ENCODE data around the gene OSM. TPM values are rescaled to one million over a fixed set of nuclear protein-coding genes. Genes with fewer than 3 reads are reported as not detected.

OSM gene
- total RNA-seq, 1 donor from 2014 or later = not detected

DNA sequence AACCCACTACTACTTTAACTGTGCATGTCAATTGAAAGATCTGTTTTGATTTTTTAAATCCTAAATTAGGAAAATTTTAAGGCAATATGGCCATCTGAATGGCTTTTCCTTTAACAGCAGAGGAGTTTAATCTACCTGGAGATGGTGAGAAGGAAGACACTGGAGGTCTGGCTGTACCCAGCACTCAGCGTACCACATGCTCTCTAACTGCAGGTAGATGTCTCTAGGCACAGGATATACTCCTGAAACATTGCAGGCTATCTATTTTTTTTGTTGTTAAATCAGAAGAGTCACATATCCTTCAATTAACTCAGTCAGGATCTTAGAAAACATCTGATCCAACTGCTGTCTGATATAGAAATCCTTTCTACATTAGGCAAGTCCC lies 40.0 kb upstream of the OSM start:
- TF ChIP-seq, protein P1, sequence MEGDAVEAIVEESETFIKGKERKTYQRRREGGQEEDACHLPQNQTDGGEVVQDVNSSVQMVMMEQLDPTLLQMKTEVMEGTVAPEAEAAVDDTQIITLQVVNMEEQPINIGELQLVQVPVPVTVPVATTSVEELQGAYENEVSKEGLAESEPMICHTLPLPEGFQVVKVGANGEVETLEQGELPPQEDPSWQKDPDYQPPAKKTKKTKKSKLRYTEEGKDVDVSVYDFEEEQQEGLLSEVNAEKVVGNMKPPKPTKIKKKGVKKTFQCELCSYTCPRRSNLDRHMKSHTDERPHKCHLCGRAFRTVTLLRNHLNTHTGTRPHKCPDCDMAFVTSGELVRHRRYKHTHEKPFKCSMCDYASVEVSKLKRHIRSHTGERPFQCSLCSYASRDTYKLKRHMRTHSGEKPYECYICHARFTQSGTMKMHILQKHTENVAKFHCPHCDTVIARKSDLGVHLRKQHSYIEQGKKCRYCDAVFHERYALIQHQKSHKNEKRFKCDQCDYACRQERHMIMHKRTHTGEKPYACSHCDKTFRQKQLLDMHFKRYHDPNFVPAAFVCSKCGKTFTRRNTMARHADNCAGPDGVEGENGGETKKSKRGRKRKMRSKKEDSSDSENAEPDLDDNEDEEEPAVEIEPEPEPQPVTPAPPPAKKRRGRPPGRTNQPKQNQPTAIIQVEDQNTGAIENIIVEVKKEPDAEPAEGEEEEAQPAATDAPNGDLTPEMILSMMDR (IDR thresholded peaks at IDR 0.05; ENCODE audit: insufficient read depth, low read length, severe bottlenecking) = no peak
- no peak for FAIRE-seq

DNA sequence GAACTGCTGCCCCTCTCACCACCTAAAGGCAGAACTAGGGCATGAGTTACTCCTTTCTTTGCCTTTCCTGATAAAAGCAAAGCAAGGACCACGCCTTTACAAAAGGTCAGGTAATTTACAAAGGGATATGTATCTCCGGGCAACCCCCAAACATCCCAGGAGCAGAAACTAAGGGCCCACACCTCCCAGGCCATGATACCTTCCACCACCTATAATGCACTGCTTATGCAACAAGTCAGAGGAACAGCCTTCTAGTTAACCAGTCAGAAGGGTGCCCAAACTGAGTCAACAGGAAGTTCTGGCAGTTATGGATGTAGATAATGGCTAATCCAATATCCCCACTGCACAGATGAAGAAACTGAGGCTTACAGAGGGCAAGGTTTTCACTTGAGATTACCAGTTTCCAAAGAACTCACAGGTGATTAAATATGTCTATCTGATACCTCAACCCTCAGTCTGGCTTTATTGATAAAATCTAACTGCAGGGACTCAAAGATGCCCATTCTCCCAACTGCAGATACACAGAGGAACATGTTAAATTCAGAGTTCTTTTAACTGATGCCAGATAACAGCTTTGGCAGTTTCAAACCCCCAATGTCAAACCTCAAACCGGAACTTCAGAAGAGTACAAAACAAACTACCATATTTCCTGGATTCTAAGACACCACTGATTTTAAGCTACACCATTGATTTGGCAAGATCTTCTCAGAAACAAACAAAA lies 39.4 kb upstream of the OSM start:
- peak; percentile 42 for DNase-seq (ENCODE audit: low read depth)
- TF ChIP-seq, protein P1 (IDR thresholded peaks at IDR 0.05; ENCODE audit: insufficient read depth, low read length, severe bottlenecking) = no peak
- FAIRE-seq = no peak
- H3K4me3 ChIP-seq (ENCODE audit: low read depth, low read length) = no peak overlapping the region
- no peaks in the 10 kb centered on the region for H3K27me3 ChIP-seq (ENCODE audit: control insufficient read depth, insufficient read depth, low read length)
- peaks cover 3% of the 10 kb centered on the region for H3K36me3 ChIP-seq (ENCODE audit: control insufficient read depth, insufficient read depth, low read length)

More for the DNA sequence above, 40.0 kb upstream of the OSM start:
- Histone ChIP-seq H3K27me3 (ENCODE audit: control insufficient read depth, insufficient read depth, low read length) (no peaks in the 10 kb centered on the region), H3K4me3 (ENCODE audit: low read depth, low read length) (no peak overlapping the region), H3K36me3 (ENCODE audit: control insufficient read depth, insufficient read depth, low read length) (peaks cover 1% of the 10 kb centered on the region)
- DNase-seq (ENCODE audit: low read depth) = no peak

DNA sequence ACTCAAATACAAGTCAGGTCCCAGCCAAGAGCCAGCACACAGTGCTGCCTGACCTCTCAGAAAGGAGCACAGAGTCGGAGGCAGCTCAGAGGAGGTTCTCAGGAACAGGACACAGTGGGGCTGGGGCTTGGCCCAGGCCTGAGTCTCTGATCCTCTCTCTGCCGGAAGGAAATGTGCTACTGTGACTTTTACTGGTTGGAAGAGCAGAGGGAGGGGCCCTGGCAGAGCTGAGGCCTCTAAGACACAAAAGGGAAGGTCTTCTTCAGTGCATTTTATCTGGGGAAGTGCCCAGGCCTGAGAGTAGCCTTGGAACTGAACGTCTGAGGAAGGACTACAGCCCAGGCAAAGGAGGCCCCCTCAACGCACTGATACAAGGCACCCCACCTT lies 38.9 kb upstream of the OSM start:
- H3K27me3 ChIP-seq (ENCODE audit: control insufficient read depth, insufficient read depth, low read length) = no peaks in the 10 kb centered on the region
- FAIRE-seq (no peak), DNase-seq (ENCODE audit: low read depth) (no peak)
- no peak overlapping the region for H3K4me3 ChIP-seq (ENCODE audit: low read depth, low read length)
- TF ChIP-seq, protein P1 (IDR thresholded peaks at IDR 0.05; ENCODE audit: insufficient read depth, low read length, severe bottlenecking) = no peak
- peaks cover 5% of the 10 kb centered on the region for H3K36me3 ChIP-seq (ENCODE audit: control insufficient read depth, insufficient read depth, low read length)

DNA sequence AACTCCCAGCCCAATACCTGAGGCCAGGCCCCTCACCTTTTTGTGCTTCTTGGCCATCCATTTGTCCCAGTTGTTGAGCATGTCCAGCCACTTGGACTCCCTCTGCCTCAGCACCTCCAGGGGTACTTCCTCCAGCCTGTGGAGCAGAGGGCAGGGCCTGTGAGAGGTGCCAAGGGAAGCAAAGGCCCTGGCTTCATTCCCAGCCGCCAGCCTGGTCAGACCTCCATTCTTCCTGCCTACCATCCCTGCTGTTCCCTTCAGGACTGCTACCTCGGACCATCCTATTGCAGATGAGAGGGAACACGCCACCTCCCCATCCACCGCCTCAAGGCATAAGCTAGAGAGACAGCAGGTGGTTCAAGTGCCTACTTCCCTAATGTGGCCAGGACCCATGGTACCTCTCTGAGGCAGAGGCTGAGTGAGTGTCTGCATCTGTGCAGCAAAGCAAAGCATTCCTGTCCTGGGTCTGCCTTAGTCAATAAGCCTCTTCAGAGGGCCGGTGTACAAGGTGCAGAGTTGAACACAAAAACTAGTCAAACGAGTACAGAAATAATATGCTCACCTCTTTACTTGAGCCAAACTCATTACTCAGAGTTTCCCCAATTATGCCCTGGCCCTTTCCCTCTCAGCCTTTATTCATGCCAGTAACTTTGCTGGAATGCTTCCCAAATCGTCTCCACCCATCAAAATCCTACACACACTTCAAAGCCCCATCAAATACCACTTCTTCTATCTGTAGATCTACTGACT lies 38.0 kb upstream of the OSM start:
- TF ChIP-seq, protein P1 (IDR thresholded peaks at IDR 0.05; ENCODE audit: insufficient read depth, low read length, severe bottlenecking) = no peak
- FAIRE-seq (peak; percentile 7), DNase-seq (ENCODE audit: low read depth) (peak; percentile 78)
- Histone ChIP-seq H3K27me3 (ENCODE audit: control insufficient read depth, insufficient read depth, low read length) (no peaks in the 10 kb centered on the region), H3K36me3 (ENCODE audit: control insufficient read depth, insufficient read depth, low read length) (peaks cover 5% of the 10 kb centered on the region), H3K4me3 (ENCODE audit: low read depth, low read length) (no peak overlapping the region)

DNA sequence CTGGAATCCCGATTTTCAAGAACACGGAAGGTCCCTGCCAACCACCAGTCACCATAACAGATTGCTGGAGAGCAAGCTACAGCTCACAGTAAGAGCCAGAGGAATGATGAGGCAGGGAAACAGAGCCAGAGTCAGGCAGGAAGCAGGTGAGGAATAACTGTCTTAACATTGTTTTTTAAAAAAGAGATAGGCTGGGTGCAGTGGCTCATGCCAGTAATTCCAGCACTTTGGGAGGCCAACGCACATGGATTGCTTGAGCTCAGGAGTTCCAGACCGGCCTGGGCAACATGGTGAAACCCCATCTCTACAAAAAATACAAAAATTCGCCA lies 36.1 kb upstream of the OSM start:
- Histone ChIP-seq H3K27me3 (ENCODE audit: control insufficient read depth, insufficient read depth, low read length) (no peaks in the 10 kb centered on the region), H3K4me3 (ENCODE audit: low read depth, low read length) (no peak overlapping the region), H3K36me3 (ENCODE audit: control insufficient read depth, insufficient read depth, low read length) (peaks cover 5% of the 10 kb centered on the region)
- TF ChIP-seq, protein P1 (IDR thresholded peaks at IDR 0.05; ENCODE audit: insufficient read depth, low read length, severe bottlenecking) = no peak
- no peak for FAIRE-seq
- peak; percentile 29 for DNase-seq (ENCODE audit: low read depth)

All from bronchial epithelial cell (primary cell).